ENCODE measurements around the gene CASP7.

CASP7 gene

GRCh38 chr10:113712755-113713639, 33.3 kb downstream of the CASP7 start:
- DNase-seq (ENCODE audit: low read depth): no peak

GRCh38 chr10:113713640-113713982, 33.9 kb downstream of the CASP7 start:
- DNase-seq (ENCODE audit: low read depth): no peak

GRCh38 chr10:113716109-113716910, 36.6 kb downstream of the CASP7 start:
- DNase-seq (ENCODE audit: low read depth): no peak

GRCh38 chr10:113718969-113719822, 39.5 kb downstream of the CASP7 start:
- no peak for DNase-seq (ENCODE audit: low read depth)

GRCh38 chr10:113720386-113720785, 40.7 kb downstream of the CASP7 start:
- no peak for DNase-seq (ENCODE audit: low read depth)

GRCh38 chr10:113732160-113732881, 52.6 kb downstream of the CASP7 start:
- DNase-seq (ENCODE audit: low read depth): no peak

- DNase-seq (ENCODE audit: low read depth): no peak
Observed at GRCh38 chr10:113732966-113733365, 53.3 kb downstream of the CASP7 start.

- DNase-seq (ENCODE audit: low read depth): no peak
Observed at GRCh38 chr10:113733635-113734034, 53.9 kb downstream of the CASP7 start.

GRCh38 chr10:113735913-113736312, 56.2 kb downstream of the CASP7 start:
- no peak for DNase-seq (ENCODE audit: low read depth)

GRCh38 chr10:113736576-113736975, 56.9 kb downstream of the CASP7 start:
- DNase-seq (ENCODE audit: low read depth): no peak

- no peak for DNase-seq (ENCODE audit: low read depth)
Observed at GRCh38 chr10:113739031-113739430, 59.3 kb downstream of the CASP7 start.

GRCh38 chr10:113739577-113739976, 59.9 kb downstream of the CASP7 start:
- no peak for DNase-seq (ENCODE audit: low read depth)

- no peak for DNase-seq (ENCODE audit: low read depth)
Observed at GRCh38 chr10:113740850-113741249, 61.1 kb downstream of the CASP7 start.

- DNase-seq (ENCODE audit: low read depth): no peak
Observed at GRCh38 chr10:113742466-113742865, 62.8 kb downstream of the CASP7 start.

- no peak for DNase-seq (ENCODE audit: low read depth)
Observed at GRCh38 chr10:113743594-113743993, 63.9 kb downstream of the CASP7 start.

GRCh38 chr10:113745374-113745773, 65.7 kb downstream of the CASP7 start:
- DNase-seq (ENCODE audit: low read depth): no peak

- DNase-seq (ENCODE audit: low read depth): no peak
Observed at GRCh38 chr10:113746217-113746957, 66.7 kb downstream of the CASP7 start.

GRCh38 chr10:113751181-113751732, 71.5 kb downstream of the CASP7 start, which contains the start of gene PLEKHS1:
TSS of gene PLEKHS1 (plus strand) at chr10:113751682. CDS start at chr10:113755278, 3,596 bp downstream.
- DNase-seq (ENCODE audit: low read depth): no peak

GRCh38 chr10:113752553-113752952, 72.8 kb downstream of the CASP7 start:
- DNase-seq (ENCODE audit: low read depth): no peak

GRCh38 chr10:113753020-113753692, 73.4 kb downstream of the CASP7 start:
- no peak for DNase-seq (ENCODE audit: low read depth)
